ENCODE data around the gene DMAC2L. TPM values are rescaled to one million over a fixed set of nuclear protein-coding genes. Genes with fewer than 3 reads are reported as not detected.

DMAC2L gene
- total RNA-seq, 1 experiment from 2014 or later, result 16.3 TPM

DNA sequence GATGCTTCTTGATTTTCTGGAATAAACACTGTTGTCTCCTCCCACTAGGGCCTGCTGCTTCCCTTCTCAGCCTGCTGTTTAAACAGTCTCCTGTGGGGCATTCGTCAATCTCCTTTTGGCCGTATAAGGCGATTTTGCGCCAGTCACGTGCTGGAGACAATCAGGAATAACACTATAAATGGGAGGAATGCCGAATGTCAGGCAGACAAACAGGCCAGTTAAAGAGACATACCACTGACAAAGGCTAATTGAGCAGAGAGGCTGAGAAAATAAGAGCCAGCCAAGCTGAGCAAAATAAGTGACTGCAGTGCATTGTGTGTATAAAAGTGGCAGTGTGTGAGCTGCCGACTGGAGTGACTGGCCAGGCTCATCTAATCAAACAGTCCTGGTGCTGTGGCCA lies 23.3 kb downstream of the DMAC2L start:
- TF ChIP-seq, protein P1, sequence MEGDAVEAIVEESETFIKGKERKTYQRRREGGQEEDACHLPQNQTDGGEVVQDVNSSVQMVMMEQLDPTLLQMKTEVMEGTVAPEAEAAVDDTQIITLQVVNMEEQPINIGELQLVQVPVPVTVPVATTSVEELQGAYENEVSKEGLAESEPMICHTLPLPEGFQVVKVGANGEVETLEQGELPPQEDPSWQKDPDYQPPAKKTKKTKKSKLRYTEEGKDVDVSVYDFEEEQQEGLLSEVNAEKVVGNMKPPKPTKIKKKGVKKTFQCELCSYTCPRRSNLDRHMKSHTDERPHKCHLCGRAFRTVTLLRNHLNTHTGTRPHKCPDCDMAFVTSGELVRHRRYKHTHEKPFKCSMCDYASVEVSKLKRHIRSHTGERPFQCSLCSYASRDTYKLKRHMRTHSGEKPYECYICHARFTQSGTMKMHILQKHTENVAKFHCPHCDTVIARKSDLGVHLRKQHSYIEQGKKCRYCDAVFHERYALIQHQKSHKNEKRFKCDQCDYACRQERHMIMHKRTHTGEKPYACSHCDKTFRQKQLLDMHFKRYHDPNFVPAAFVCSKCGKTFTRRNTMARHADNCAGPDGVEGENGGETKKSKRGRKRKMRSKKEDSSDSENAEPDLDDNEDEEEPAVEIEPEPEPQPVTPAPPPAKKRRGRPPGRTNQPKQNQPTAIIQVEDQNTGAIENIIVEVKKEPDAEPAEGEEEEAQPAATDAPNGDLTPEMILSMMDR (IDR thresholded peaks at IDR 0.05; ENCODE audit: unreplicated experiment), result no peak
- Mint-ChIP-seq H3K36me3 (ENCODE audit: insufficient read depth, unreplicated experiment) (peaks cover 25% of the 10 kb centered on the region), H3K27me3 (ENCODE audit: insufficient read depth, unreplicated experiment) (no peaks in the 10 kb centered on the region), H3K4me1 (ENCODE audit: insufficient read depth, unreplicated experiment) (peaks cover 8% of the 10 kb centered on the region), H3K27ac (ENCODE audit: low read depth, unreplicated experiment) (no peak overlapping the region), H3K4me3 (ENCODE audit: unreplicated experiment) (no peak overlapping the region), H3K9me3 (ENCODE audit: unreplicated experiment) (no peaks in the 10 kb centered on the region)
- CTCF ChIA-PET, result interaction anchor here (0.6 to 2.3 kb wide), 3 partner anchors 8 to 17 kb away, joined by 3 to 17 read pairs (median 10); no protein-coding TSS in a partner anchor
- BruUV-seq (replicated peaks), result no TSS peak
- intact Hi-C loops (cut with micrococcal nuclease), result no loop called here
- POLR2A ChIA-PET, result no interaction called here
- no peak for DNase-seq (ENCODE audit: unreplicated experiment)

DNA sequence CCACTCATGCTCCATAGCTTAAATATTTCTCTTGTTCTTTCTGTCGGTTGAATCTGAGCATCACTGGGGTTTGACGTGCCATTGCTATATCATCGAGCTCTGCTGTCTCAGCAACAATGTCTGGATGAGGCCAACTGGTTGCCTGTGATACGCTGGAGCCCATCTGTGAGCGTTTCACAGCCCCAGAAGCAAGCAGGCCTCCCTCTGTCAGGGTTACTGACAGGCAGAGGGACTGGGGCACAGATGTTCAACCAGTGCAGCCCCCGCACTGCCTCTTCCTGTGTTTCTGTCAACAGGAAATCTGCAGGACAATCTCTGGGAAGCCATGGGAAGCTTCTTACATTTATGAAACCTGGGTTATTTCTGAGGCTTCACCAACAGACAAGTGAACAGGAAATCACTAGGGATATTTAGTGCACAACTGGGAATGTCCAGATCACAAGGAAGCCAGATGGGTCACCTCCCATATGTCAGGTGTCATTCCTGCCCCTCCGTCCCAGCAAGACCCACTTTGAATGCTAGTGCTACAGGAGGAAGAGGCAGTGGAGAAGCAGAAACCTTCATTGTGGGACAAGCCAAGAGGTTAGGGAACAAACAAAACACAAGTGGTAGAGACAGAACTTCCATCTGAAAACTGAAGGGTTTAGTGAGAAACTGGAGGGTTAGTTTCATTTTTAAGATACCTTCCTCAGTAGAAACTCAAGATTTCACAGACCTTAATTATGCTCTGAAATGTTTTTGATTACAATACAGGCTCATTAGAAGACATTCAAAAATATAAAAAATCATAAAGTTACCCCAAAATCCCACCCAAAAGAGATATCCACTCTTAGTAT lies 24.1 kb downstream of the DMAC2L start:
- intact Hi-C loops (cut with micrococcal nuclease), result no loop called here
- H3K27ac Mint-ChIP-seq (ENCODE audit: low read depth, unreplicated experiment), result no peak overlapping the region
- H3K9me3 Mint-ChIP-seq (ENCODE audit: unreplicated experiment), result no peaks in the 10 kb centered on the region
- no peaks in the 10 kb centered on the region for H3K27me3 Mint-ChIP-seq (ENCODE audit: insufficient read depth, unreplicated experiment)
- H3K36me3 Mint-ChIP-seq (ENCODE audit: insufficient read depth, unreplicated experiment), result peaks cover 25% of the 10 kb centered on the region
- DNase-seq (ENCODE audit: unreplicated experiment), result no peak
- no peak overlapping the region for H3K4me3 Mint-ChIP-seq (ENCODE audit: unreplicated experiment)
- POLR2A ChIA-PET, result no interaction called here
- no TSS peak for BruUV-seq (replicated peaks)
- CTCF ChIA-PET, result interaction anchor here (0.6 to 2.3 kb wide), 4 partner anchors 8 to 21 kb away, joined by 3 to 17 read pairs (median 7); no protein-coding TSS in a partner anchor
- peaks cover 8% of the 10 kb centered on the region for H3K4me1 Mint-ChIP-seq (ENCODE audit: insufficient read depth, unreplicated experiment)
- TF ChIP-seq, protein P1 (IDR thresholded peaks at IDR 0.05; ENCODE audit: unreplicated experiment), result no peak

DNA sequence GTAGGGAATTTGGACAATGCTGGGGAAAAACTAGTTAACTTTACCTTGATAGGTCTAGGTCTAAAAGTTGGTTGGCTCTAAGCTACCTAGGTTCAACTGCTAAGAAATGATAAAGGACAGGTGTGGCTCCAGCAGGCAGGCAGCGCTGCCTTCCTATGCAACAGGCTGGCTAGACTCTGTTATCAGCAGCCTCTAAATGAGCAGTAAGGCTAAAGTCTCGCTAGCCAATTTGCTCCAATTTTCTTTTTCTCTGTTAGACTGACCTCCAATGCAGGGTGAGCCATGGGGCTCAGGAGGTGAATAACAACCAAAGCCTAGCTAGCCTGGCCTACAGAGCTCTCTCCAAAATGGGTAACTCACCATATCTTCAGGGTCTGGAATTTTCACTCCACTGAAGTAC lies 26.5 kb downstream of the DMAC2L start:
- BruUV-seq (replicated peaks), result no TSS peak
- intact Hi-C loops (cut with micrococcal nuclease), result no loop called here
- POLR2A ChIA-PET, result interaction anchor here (1.2 kb wide), 1 partner anchor 9 kb away, joined by 5 read pairs; no protein-coding TSS in a partner anchor
- Mint-ChIP-seq H3K36me3 (ENCODE audit: insufficient read depth, unreplicated experiment) (peaks cover 21% of the 10 kb centered on the region), H3K9me3 (ENCODE audit: unreplicated experiment) (no peaks in the 10 kb centered on the region), H3K4me3 (ENCODE audit: unreplicated experiment) (no peak overlapping the region), H3K27me3 (ENCODE audit: insufficient read depth, unreplicated experiment) (no peaks in the 10 kb centered on the region), H3K27ac (ENCODE audit: low read depth, unreplicated experiment) (no peak overlapping the region), H3K4me1 (ENCODE audit: insufficient read depth, unreplicated experiment) (peaks cover 10% of the 10 kb centered on the region)
- CTCF ChIA-PET, result no interaction called here
- TF ChIP-seq, protein P1 (IDR thresholded peaks at IDR 0.05; ENCODE audit: unreplicated experiment), result no peak
- DNase-seq (ENCODE audit: unreplicated experiment), result no peak

DNA sequence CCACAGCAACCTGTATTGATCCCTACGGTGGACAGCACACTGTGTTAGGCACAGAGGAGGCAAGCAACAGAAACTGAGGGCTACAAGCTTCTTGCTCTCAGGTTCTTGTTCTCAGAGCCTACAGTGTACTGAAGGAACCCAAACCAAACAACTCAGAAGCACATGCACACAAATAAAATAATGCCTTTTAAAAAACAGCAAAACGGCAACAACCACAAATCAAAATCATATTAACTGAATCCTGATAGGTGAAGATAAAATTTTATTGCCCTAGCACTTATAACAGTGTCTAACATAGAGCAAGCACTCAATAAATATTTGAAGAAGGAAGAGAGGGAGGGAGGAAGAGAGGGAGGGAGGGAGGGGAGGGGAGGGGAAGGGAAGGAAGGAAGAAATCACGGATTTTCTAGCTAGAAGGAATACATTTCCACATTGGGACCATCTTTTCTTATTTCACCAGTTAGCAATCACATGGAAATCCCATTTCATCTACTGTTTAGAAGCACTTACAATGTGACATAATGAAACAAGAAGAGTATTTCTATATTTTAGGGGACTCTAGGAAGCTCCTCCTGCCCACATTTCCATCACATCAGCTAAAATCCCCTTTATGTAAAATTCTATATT lies 27.2 kb downstream of the DMAC2L start:
- no TSS peak for BruUV-seq (replicated peaks)
- H3K4me3 Mint-ChIP-seq (ENCODE audit: unreplicated experiment), result no peak overlapping the region
- ChIA-PET POLR2A (interaction anchor here (1.2 kb wide), 1 partner anchor 10 kb away, joined by 5 read pairs; no protein-coding TSS in a partner anchor), CTCF (no interaction called here)
- intact Hi-C loops (cut with micrococcal nuclease), result no loop called here
- no peaks in the 10 kb centered on the region for H3K27me3 Mint-ChIP-seq (ENCODE audit: insufficient read depth, unreplicated experiment)
- H3K27ac Mint-ChIP-seq (ENCODE audit: low read depth, unreplicated experiment), result no peak overlapping the region
- no peaks in the 10 kb centered on the region for H3K9me3 Mint-ChIP-seq (ENCODE audit: unreplicated experiment)
- peaks cover 15% of the 10 kb centered on the region for H3K4me1 Mint-ChIP-seq (ENCODE audit: insufficient read depth, unreplicated experiment)
- H3K36me3 Mint-ChIP-seq (ENCODE audit: insufficient read depth, unreplicated experiment), result peaks cover 18% of the 10 kb centered on the region
- DNase-seq (ENCODE audit: unreplicated experiment), result no peak
- TF ChIP-seq, protein P1 (IDR thresholded peaks at IDR 0.05; ENCODE audit: unreplicated experiment), result no peak
